HEK293 (cell line): ENCODE results near the gene EPM2AIP1.

Source experiments
- CTCF ChIA-PET: fragments of 350-600 bp; formaldehyde crosslinking; extraction: SDS; loops from one replicate; lab custom pipeline; 2021; ENCODE audit warnings: antibody characterized with exemption; lab: Yijun Ruan, JAX
- POLR2A ChIA-PET: fragments of 300-600 bp; formaldehyde crosslinking; extraction: SDS; loops from one replicate; lab custom pipeline; 2020; ENCODE audit warnings: antibody characterized with exemption, inconsistent platforms; lab: Yijun Ruan, JAX
- H3K27ac ChIP-seq: fragments of 200-500 bp; sonication (Bioruptor generic); 2 replicates; pipeline ENCODE4 v1.5.1; 2014; ENCODE audit warnings: low read depth, low read length, control low read depth, inconsistent platforms; ENCODE audit errors: extremely low read depth
- H3K36me3 ChIP-seq, 2 experiments: fragments of 200-500 bp in 1 of 2; sonication (Bioruptor generic) in 1 of 2; 1 replicate in 1 of 2; 2 replicates in 1 of 2; pipeline ENCODE4 v1.5.1; 2014 to 2017; ENCODE audit warnings: inconsistent platforms in 2 of 2, low read length in 2 of 2; ENCODE audit not compliant: control insufficient read depth in 2 of 2, insufficient read depth in 1 of 2
- H3K4me1 ChIP-seq: fragments of 200-500 bp; sonication (Bioruptor generic); 2 replicates; pipeline ENCODE4 v1.5.1; 2014; ENCODE audit warnings: mild to moderate bottlenecking, low read length, inconsistent platforms; ENCODE audit not compliant: control insufficient read depth, insufficient read depth
- H3K4me3 ChIP-seq: 2 replicates; pipeline ENCODE4 v1.5.1; 2011; ENCODE audit warnings: low read depth, mild to moderate bottlenecking, control low read depth, low read length, moderate library complexity
- H3K9me3 ChIP-seq: fragments of 200-500 bp; sonication (Bioruptor generic); 2 replicates; pipeline ENCODE4 v1.5.1; 2014; ENCODE audit warnings: low read depth, low read length, inconsistent platforms; ENCODE audit not compliant: control insufficient read depth, insufficient read depth
- EGR2 ChIP-seq: fragments of 450-650 bp; formaldehyde crosslinking; IDR thresholded peaks from 2 replicates; pipeline ENCODE4 v1.5.1; 2016; ENCODE audit warnings: low read depth, missing biosample characterization, missing genetic modification characterization
- SP2 ChIP-seq: fragments of 450-650 bp; formaldehyde crosslinking; IDR thresholded peaks from 2 replicates; pipeline ENCODE4 v1.5.1; 2016; ENCODE audit warnings: missing biosample characterization, missing genetic modification characterization
- WT1 ChIP-seq: fragments of 450-650 bp; formaldehyde crosslinking; IDR thresholded peaks from 2 replicates; pipeline ENCODE4 v1.5.1; 2016; ENCODE audit warnings: missing biosample characterization, missing genetic modification characterization
- ZEB2 ChIP-seq: fragments of 450-650 bp; formaldehyde crosslinking; IDR thresholded peaks from 2 replicates; pipeline ENCODE4 v1.5.1; 2016; ENCODE audit warnings: missing biosample characterization, missing genetic modification characterization
- ZNF155 ChIP-seq: fragments of 450-650 bp; formaldehyde crosslinking; IDR thresholded peaks from 2 replicates; pipeline ENCODE4 v1.5.1; 2016; ENCODE audit warnings: missing biosample characterization, missing genetic modification characterization
- ZNF202 ChIP-seq: fragments of 450-650 bp; formaldehyde crosslinking; IDR thresholded peaks from 2 replicates; pipeline ENCODE4 v1.5.1; 2016; ENCODE audit warnings: missing biosample characterization, missing genetic modification characterization, borderline replicate concordance
- ZNF221 ChIP-seq: fragments of 450-650 bp; formaldehyde crosslinking; IDR thresholded peaks from 2 replicates; pipeline ENCODE4 v1.5.1; 2017; ENCODE audit warnings: missing biosample characterization, missing genetic modification characterization, borderline replicate concordance
- ZNF433 ChIP-seq: fragments of 450-650 bp; formaldehyde crosslinking; IDR thresholded peaks from 2 replicates; pipeline ENCODE4 v1.5.1; 2016; ENCODE audit warnings: missing biosample characterization, missing genetic modification characterization, low read depth
- ZNF585B ChIP-seq: fragments of 450-650 bp; formaldehyde crosslinking; IDR thresholded peaks from 2 replicates; pipeline ENCODE4 v1.5.1; 2016; ENCODE audit warnings: missing biosample characterization, missing genetic modification characterization
- ZNF610 ChIP-seq: fragments of 450-650 bp; formaldehyde crosslinking; IDR thresholded peaks from 2 replicates; pipeline ENCODE4 v1.5.1; 2016; ENCODE audit warnings: missing biosample characterization, missing genetic modification characterization, borderline replicate concordance
- ZNF621 ChIP-seq: fragments of 450-650 bp; formaldehyde crosslinking; IDR thresholded peaks from 2 replicates; pipeline ENCODE4 v1.5.1; 2017; ENCODE audit warnings: missing biosample characterization, missing genetic modification characterization
- ZNF747 ChIP-seq: fragments of 450-650 bp; formaldehyde crosslinking; IDR thresholded peaks from 2 replicates; pipeline ENCODE4 v1.5.1; 2016; ENCODE audit warnings: missing biosample characterization, missing genetic modification characterization
- ZSCAN4 ChIP-seq: fragments of 450-650 bp; formaldehyde crosslinking; IDR thresholded peaks from 2 replicates; pipeline ENCODE4 v1.5.1; 2017; ENCODE audit warnings: missing biosample characterization, missing genetic modification characterization
- TF ChIP-seq, protein P1 (sequence below): fragments of 450-650 bp; formaldehyde crosslinking; IDR thresholded peaks from 2 replicates; pipeline ENCODE4 v1.5.1; 2016; ENCODE audit warnings: missing biosample characterization, missing genetic modification characterization
- TF ChIP-seq, protein P2 (sequence below): fragments of 450-650 bp; formaldehyde crosslinking; conservative IDR thresholded peaks from 2 replicates; pipeline ENCODE4 v1.5.1; 2016; ENCODE audit warnings: low read depth, missing biosample characterization, missing genetic modification characterization
- TF ChIP-seq, protein P3 (sequence below): fragments of 450-650 bp; formaldehyde crosslinking; IDR thresholded peaks from 2 replicates; pipeline ENCODE4 v1.5.1; 2016; ENCODE audit warnings: missing biosample characterization, missing genetic modification characterization

EPM2AIP1 gene

DNA sequence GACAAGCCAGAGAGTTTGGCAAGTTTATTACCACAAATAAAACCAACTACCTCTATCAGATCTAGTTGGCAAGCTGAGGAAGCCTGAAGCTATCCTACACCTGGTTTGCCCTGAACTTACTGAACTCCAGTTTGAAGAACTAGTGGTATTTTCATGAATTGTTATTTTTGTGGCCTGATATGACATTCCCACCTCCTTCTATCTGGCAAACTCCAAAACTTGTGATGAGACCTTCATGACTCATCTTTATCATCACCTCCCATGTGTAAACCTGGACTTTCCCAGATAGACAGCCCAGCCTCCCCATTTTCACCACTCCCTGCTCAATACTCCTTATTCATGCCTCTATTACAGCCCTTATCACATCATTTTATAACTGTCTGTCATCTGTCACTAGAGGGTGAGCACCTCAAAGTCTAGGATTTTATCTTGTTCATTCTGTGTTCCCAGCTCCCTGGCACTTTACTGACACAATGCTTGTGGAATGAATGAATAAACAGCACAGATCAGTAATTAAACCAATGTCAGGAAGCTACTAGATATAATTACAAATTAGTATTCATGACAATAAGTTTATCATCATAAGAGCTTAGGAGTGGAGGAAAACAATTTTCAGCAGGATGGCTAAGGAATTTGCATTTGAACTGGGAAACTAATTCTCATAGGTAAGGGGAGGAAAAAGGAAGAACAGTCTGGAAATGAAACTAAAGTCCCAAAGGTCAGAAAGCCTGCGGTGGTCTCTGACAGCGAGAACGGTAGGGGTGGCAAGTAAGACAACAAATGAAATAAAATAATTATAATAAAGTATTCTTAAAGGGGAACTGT lies 34.9 kb downstream of the EPM2AIP1 start:
- Histone ChIP-seq H3K9me3 (no peaks in the 10 kb centered on the region), H3K27ac (no peak overlapping the region), H3K4me3 (no peak overlapping the region), H3K36me3 (no peaks in the 10 kb centered on the region), H3K4me1 (no peaks in the 10 kb centered on the region)
- TF ChIP-seq SP2 (tag by site-specific recombination) (no peak), WT1 (tag by site-specific recombination) (0 out of 2 replicates have a peak, but pooled peaks have one; percentile 25), ZSCAN4 (tag by site-specific recombination) (no peak)
- ChIA-PET CTCF (interaction anchor here (0.5 to 2.2 kb wide), 27 partner anchors 8 to 992 kb away, joined by 3 to 11 read pairs (median 4); no protein-coding TSS in a partner anchor), POLR2A (interaction anchor here (0.5 kb wide), 1 partner anchor 23 kb away, joined by 3 read pairs; no protein-coding TSS in a partner anchor)

GRCh38 chr3:36957063-36957462 lies 35.9 kb downstream of the EPM2AIP1 start:
- Histone ChIP-seq H3K27ac (no peak overlapping the region), H3K4me3 (no peak overlapping the region), H3K36me3 (no peaks in the 10 kb centered on the region), H3K4me1 (no peaks in the 10 kb centered on the region), H3K9me3 (no peaks in the 10 kb centered on the region)
- CTCF ChIA-PET = interaction anchor here (0.6 to 2.1 kb wide), 4 partner anchors 22 to 224 kb away, joined by 3 to 9 read pairs (median 4); no protein-coding TSS in a partner anchor
- POLR2A ChIA-PET = no interaction called here
- TF ChIP-seq ZNF621 (tag by site-specific recombination) (no peak), ZNF747 (tag by site-specific recombination) (no peak), ZNF585B (tag by site-specific recombination) (no peak)
- TF ChIP-seq, protein P1, sequence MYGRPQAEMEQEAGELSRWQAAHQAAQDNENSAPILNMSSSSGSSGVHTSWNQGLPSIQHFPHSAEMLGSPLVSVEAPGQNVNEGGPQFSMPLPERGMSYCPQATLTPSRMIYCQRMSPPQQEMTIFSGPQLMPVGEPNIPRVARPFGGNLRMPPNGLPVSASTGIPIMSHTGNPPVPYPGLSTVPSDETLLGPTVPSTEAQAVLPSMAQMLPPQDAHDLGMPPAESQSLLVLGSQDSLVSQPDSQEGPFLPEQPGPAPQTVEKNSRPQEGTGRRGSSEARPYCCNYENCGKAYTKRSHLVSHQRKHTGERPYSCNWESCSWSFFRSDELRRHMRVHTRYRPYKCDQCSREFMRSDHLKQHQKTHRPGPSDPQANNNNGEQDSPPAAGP = no peak
- TF ChIP-seq, all 188 proteins: peak for 0

- TF ChIP-seq ZEB2 (no peak), EGR2 (no peak), ZNF610 (tag by site-specific recombination) (no peak), ZNF202 (no peak), ZNF433 (tag by site-specific recombination) (no peak), ZNF221 (no peak), ZNF155 (tag by site-specific recombination) (no peak)
- TF ChIP-seq, protein P2, sequence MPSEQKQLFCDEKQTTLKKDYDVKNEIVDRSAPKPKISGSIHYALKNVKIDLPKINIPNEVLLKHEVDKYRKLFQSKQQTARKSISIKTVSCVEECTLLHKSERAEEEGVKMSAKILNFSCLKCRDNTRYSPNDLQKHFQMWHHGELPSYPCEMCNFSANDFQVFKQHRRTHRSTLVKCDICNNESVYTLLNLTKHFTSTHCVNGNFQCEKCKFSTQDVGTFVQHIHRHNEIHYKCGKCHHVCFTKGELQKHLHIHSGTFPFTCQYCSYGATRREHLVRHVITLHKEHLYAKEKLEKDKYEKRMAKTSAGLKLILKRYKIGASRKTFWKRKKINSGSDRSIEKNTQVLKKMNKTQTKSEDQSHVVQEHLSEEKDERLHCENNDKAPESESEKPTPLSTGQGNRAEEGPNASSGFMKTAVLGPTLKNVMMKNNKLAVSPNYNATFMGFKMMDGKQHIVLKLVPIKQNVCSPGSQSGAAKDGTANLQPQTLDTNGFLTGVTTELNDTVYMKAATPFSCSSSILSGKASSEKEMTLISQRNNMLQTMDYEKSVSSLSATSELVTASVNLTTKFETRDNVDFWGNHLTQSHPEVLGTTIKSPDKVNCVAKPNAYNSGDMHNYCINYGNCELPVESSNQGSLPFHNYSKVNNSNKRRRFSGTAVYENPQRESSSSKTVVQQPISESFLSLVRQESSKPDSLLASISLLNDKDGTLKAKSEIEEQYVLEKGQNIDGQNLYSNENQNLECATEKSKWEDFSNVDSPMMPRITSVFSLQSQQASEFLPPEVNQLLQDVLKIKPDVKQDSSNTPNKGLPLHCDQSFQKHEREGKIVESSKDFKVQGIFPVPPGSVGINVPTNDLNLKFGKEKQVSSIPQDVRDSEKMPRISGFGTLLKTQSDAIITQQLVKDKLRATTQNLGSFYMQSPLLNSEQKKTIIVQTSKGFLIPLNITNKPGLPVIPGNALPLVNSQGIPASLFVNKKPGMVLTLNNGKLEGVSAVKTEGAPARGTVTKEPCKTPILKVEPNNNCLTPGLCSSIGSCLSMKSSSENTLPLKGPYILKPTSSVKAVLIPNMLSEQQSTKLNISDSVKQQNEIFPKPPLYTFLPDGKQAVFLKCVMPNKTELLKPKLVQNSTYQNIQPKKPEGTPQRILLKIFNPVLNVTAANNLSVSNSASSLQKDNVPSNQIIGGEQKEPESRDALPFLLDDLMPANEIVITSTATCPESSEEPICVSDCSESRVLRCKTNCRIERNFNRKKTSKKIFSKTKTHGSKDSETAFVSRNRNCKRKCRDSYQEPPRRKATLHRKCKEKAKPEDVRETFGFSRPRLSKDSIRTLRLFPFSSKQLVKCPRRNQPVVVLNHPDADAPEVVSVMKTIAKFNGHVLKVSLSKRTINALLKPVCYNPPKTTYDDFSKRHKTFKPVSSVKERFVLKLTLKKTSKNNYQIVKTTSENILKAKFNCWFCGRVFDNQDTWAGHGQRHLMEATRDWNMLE (tag by site-specific recombination) = no peak
- TF ChIP-seq, protein P3, sequence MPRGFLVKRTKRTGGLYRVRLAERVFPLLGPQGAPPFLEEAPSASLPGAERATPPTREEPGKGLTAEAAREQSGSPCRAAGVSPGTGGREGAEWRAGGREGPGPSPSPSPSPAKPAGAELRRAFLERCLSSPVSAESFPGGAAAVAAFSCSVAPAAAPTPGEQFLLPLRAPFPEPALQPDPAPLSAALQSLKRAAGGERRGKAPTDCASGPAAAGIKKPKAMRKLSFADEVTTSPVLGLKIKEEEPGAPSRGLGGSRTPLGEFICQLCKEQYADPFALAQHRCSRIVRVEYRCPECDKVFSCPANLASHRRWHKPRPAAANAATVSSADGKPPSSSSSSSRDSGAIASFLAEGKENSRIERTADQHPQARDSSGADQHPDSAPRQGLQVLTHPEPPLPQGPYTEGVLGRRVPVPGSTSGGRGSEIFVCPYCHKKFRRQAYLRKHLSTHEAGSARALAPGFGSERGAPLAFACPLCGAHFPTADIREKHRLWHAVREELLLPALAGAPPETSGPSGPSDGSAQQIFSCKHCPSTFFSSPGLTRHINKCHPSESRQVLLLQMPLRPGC (tag by site-specific recombination) = no peak
- POLR2A ChIA-PET = no interaction called here
- CTCF ChIA-PET = interaction anchor here (0.6 to 1.1 kb wide), 3 partner anchors 13 to 70 kb away, joined by 3 to 5 read pairs (median 3); no protein-coding TSS in a partner anchor
- Histone ChIP-seq H3K4me3 (no peak overlapping the region), H3K27ac (no peak overlapping the region), H3K9me3 (no peaks in the 10 kb centered on the region), H3K36me3 (no peaks in the 10 kb centered on the region), H3K4me1 (no peaks in the 10 kb centered on the region)
These were observed 36.8 kb downstream of the EPM2AIP1 start for GRCh38 chr3:36956155-36956554.
